Thoracic aorta (tissue), 2 donors: ENCODE measurements around the gene AFG3L2. TPM values are rescaled to one million over a fixed set of nuclear protein-coding genes. Genes with fewer than 3 reads are reported as not detected.

Experiments
- ATAC-seq: fragments of 150-250 bp; one replicate; pipeline ENCODE4 v1.8.0; 2017; ENCODE audit warnings: low read depth; ENCODE audit not compliant: insufficient number of reproducible peaks, low FRiP score
- DNase-seq: peaks from one replicate; pipeline ENCODE4 v3.0.0-alpha.2; 2020; ENCODE audit warnings: low spot score
- H3K27ac ChIP-seq, 2 donors: fragments of 200-600 bp; sonication (generic); 1 replicate in 1 of 2; 2 replicates in 1 of 2; pipeline ENCODE4 v1.5.1; 2016; ENCODE audit warnings: mild to moderate bottlenecking in 2 of 2, moderate library complexity in 2 of 2
- H3K27me3 ChIP-seq: fragments of 200-600 bp; sonication (generic); replicated peaks from 2 replicates; pipeline ENCODE4 v1.6.0; 2016; ENCODE audit warnings: mild to moderate bottlenecking; ENCODE audit not compliant: insufficient read depth
- H3K36me3 ChIP-seq: fragments of 200-600 bp; sonication (generic); one replicate; pipeline ENCODE4 v1.5.1; 2016
- H3K4me1 ChIP-seq, 2 donors: fragments of 200-600 bp; sonication (generic); 1 replicate in 1 of 2; 2 replicates in 1 of 2; pipeline versions ENCODE4 v1.5.1 to v1.6.0; 2016; ENCODE audit warnings: low read depth in 2 of 2, mild to moderate bottlenecking in 1 of 2; ENCODE audit not compliant: control insufficient read depth in 1 of 2
- H3K4me3 ChIP-seq: fragments of 200-600 bp; sonication (generic); 2 replicates; pipeline ENCODE4 v1.5.1; 2016; ENCODE audit warnings: mild to moderate bottlenecking
- H3K9me3 ChIP-seq: fragments of 200-600 bp; sonication (generic); 2 replicates; pipeline ENCODE4 v1.5.1; 2016
- CTCF ChIP-seq: fragments of 200-600 bp; sonication (generic); IDR thresholded peaks from one replicate; pipeline ENCODE4 v1.5.1; 2019; ENCODE audit warnings: antibody characterized with exemption
- total RNA-seq, 2 donors: library from RNA; depleted of rRNA; stranded (reverse); fragments of >200 nt; gene quantifications; one replicate each; pipeline versions ENCODE4 v1.1.0 to v1.2.3, GENCODE V29; 2016

The AFG3L2 gene
- total RNA-seq, 2 donors from 2014 or later = 24.2 to 58.1 TPM

GRCh38 chr18:12325726-12326245 is 51.2 kb downstream of the AFG3L2 start:
- Histone ChIP-seq H3K9me3 (no peaks in the 10 kb centered on the region), H3K27ac (no peak overlapping the region), H3K4me3 (no peak overlapping the region), H3K4me1 (peaks cover 0 to 16% of the 10 kb centered on the region in 2 donors), H3K27me3 (no peaks in the 10 kb centered on the region), H3K36me3 (peaks cover 38% of the 10 kb centered on the region)
- TF ChIP-seq CTCF = no peak
- ATAC-seq (no peak), DNase-seq (no peak)

GRCh38 chr18:12324991-12325725 is 51.9 kb downstream of the AFG3L2 start:
- H3K36me3 ChIP-seq = peaks cover 39% of the 10 kb centered on the region
- peaks cover 0 to 18% of the 10 kb centered on the region in 2 donors for H3K4me1 ChIP-seq
- no peak for TF ChIP-seq CTCF
- no peak for ATAC-seq
- no peak for DNase-seq
- no peaks in the 10 kb centered on the region for H3K9me3 ChIP-seq
- H3K27me3 ChIP-seq = no peaks in the 10 kb centered on the region
- H3K27ac ChIP-seq = no peak overlapping the region
- H3K4me3 ChIP-seq = no peak overlapping the region

GRCh38 chr18:12321333-12321732 is 55.7 kb downstream of the AFG3L2 start:
- Histone ChIP-seq H3K4me1 (peaks cover 14 to 29% of the 10 kb centered on the region in 2 donors), H3K27ac (no peak overlapping the region), H3K4me3 (no peak overlapping the region), H3K36me3 (peaks cover 26% of the 10 kb centered on the region), H3K9me3 (no peaks in the 10 kb centered on the region), H3K27me3 (no peaks in the 10 kb centered on the region)
- ATAC-seq (no peak), DNase-seq (no peak)
- TF ChIP-seq CTCF = no peak

GRCh38 chr18:12318857-12319256 is 58.2 kb downstream of the AFG3L2 start:
- Histone ChIP-seq H3K9me3 (no peaks in the 10 kb centered on the region), H3K27me3 (no peaks in the 10 kb centered on the region), H3K4me1 (peaks cover 36 to 54% of the 10 kb centered on the region in 2 donors), H3K36me3 (peaks cover 8% of the 10 kb centered on the region), H3K4me3 (no peak overlapping the region), H3K27ac (no peak overlapping the region)
- TF ChIP-seq CTCF = no peak
- ATAC-seq (no peak), DNase-seq (no peak)

- no peaks in the 10 kb centered on the region for H3K9me3 ChIP-seq
- ATAC-seq = no peak
- DNase-seq = no peak
- H3K36me3 ChIP-seq = peaks cover 8% of the 10 kb centered on the region
- H3K27ac ChIP-seq = peak overlapping the region; percentile 20 to 48
- H3K4me3 ChIP-seq = no peak overlapping the region
- peaks cover 36 to 59% of the 10 kb centered on the region in 2 donors for H3K4me1 ChIP-seq
- no peaks in the 10 kb centered on the region for H3K27me3 ChIP-seq
- TF ChIP-seq CTCF = no peak
Observed at GRCh38 chr18:12318334-12318697, 58.7 kb downstream of the AFG3L2 start.
